D721Med (cell line): ENCODE measurements around the gene CTNNA2.

Experiments used
- DNase-seq: peaks from one replicate; pipeline ENCODE4 v3.0.0; 2011; ENCODE audit warnings: low spot score; ENCODE audit not compliant: insufficient read length
- FAIRE-seq: peaks from 2 replicates; lab custom pipeline; 2011; peaks lifted over from hg19 to GRCh38; lab: Jason Lieb, UNC
- CTCF ChIP-seq: IDR thresholded peaks from 2 replicates; pipeline ENCODE4 v1.5.1; 2012; ENCODE audit warnings: mild to moderate bottlenecking, control low read depth; ENCODE audit not compliant: insufficient read depth; ENCODE audit errors: missing control alignments

Gene CTNNA2

DNA sequence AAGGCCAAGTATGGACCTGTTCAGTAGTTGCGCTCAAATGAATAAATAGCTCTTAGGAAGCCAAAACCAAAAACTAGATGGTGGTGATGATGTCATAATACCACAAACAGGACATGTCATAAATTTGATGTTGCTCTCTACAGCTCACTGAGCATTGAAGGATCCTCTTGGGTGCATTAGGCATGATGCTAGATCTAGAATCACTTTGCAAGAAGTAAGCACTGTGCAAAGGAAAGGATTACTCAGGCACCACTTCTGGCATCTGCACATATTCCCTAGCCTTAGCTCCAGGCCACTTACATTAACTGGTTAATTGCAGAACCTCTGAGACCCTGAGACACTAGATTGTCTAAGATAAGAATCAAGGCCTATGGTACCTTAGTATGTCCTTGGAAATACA, 733.7 kb downstream of the CTNNA2 start:
- DNase-seq (no peak), FAIRE-seq (no peak)

DNA sequence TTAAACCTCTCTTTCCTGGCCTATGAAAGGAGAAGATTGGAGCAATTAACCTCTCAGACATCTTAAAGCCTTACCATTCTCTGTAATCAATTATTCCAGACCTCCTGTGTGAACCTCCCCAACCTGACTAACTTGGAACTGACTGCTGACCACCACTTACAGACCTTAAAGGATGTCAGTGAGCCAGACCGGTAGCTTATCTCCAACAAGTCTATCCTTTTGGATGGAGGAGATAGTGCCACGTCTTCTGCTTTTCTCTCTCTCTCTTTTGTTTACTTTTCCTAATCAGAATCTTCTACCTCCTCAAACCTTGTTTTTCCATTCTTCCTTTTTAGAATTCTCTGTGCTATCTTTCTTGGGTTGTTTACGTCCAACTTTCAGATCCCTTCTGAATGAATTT, 734.5 kb downstream of the CTNNA2 start:
- FAIRE-seq, result no peak

More for the DNA sequence above, 733.7 kb downstream of the CTNNA2 start:
- no peak for TF ChIP-seq CTCF

DNA sequence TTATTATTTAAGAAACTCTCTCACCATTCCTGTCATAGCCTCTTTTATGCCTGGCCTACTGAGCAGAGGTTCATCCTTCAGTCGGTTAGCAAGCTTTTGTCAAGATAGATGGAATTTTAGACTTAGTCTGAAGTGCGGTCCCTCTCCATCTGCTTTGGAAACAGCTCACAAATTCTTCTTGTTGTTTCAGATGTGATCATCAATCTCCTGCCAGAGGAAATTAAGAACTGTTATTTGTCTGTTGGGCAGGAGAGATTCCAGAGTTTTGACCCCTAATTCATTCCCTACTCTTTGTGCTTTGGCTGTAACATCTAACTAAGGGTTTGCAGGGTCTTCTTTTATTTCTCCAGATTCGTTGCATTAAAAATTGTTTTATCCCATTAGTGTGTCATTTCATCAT, 735.3 kb downstream of the CTNNA2 start:
- no peak for DNase-seq
- no peak for TF ChIP-seq CTCF
- FAIRE-seq, result no peak

More for the DNA sequence above, 734.5 kb downstream of the CTNNA2 start:
- no peak for DNase-seq
- no peak for TF ChIP-seq CTCF

DNA sequence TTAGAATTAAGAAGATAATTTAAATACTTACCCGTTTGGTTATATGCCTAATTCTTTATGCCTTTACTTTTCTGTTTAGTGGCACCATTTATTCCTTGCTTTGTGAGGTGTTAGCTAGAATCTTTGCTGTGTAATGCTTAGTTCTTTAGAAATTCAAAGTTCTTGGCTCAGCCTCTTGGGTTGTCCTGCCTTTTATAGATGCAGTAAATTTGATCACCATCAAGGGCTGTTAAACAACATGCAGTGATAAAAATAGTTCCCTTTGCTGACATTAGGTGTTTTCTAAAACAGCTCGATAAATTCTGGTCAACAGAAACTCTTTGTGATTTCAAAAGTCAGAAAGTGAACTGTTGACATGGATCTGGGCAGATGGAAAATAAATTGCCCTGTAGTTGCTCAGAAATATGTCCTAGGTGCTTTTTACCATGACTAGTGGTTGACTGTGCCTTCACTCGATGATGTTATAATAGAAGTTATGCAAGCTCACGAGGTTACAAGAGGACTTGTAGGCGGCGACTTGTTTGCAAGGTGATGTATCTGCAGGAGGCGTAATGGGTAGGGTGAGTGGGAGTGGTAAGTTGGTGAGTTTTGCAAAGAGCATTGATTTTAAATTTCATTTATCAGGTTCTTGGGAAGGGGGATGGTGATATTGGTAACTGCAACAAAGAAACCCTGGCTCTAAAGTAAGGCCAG, 739.6 kb downstream of the CTNNA2 start:
- DNase-seq (no peak), FAIRE-seq (no peak)
- no peak for TF ChIP-seq CTCF

GRCh38 chr2:80255918-80256781, 743.3 kb downstream of the CTNNA2 start:
- DNase-seq, result no peak
- peak; percentile 28 for TF ChIP-seq CTCF
- FAIRE-seq, result no peak

DNA sequence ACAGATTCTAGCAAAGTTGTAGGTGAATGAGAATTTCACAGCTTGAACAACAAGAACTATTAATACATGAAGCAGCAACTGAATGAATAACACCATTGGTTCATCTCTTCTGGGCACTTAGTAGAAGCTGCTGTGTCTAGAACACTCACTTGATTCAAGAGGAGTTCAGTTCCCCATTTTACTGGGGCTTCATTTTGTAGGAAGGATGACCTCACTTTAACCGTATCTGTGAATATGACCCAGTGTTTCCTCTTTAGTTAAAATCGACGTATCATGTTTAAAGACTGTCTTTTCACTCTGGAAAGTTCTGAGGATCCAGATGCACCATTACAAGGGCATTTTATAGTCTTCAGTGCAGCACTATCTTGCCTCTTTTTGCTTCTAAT, 743.9 kb downstream of the CTNNA2 start:
- TF ChIP-seq CTCF, result no peak
- DNase-seq, result no peak
- FAIRE-seq, result no peak
